WTC11 (cell line): Measurements from ENCODE around the gene PXYLP1. TPM values are rescaled to one million over a fixed set of nuclear protein-coding genes. Genes with fewer than 3 reads are reported as not detected.

ENCODE experiments used
- ATAC-seq: fragments of 200-7000 bp; cut with Tn5 transposase; 2 replicates; pipeline ENCODE4 v1.10.0; 2021; ENCODE audit warnings: mild to moderate bottlenecking, moderate library complexity
- CTCF ChIA-PET: fragments of 300-600 bp; sonication (Branson Sonifier 250); formaldehyde crosslinking; loops from one replicate; lab custom pipeline; 2021; ENCODE audit warnings: antibody characterized with exemption; lab: Charles Lee
- POLR2A ChIA-PET: fragments of 350-600 bp; sonication (Branson Sonifier 250); formaldehyde crosslinking; loops from one replicate; lab custom pipeline; 2021; ENCODE audit warnings: antibody characterized with exemption; lab: Charles Lee
- DNase-seq: peaks from one replicate; pipeline ENCODE4 v3.0.0; 2021; ENCODE audit warnings: low spot score
- H3K27ac Mint-ChIP-seq: 2 replicates; pipeline ENCODE4 v1.8.0; 2021; ENCODE audit warnings: mixed read lengths
- H3K27me3 Mint-ChIP-seq: 2 replicates; pipeline ENCODE4 v1.8.0; 2021; ENCODE audit warnings: low read depth, mild to moderate bottlenecking, moderate library complexity, mixed read lengths
- H3K36me3 Mint-ChIP-seq: 2 replicates; pipeline ENCODE4 v1.8.0; 2021; ENCODE audit warnings: mixed read lengths
- H3K4me1 Mint-ChIP-seq: 2 replicates; pipeline ENCODE4 v1.8.0; 2022; ENCODE audit warnings: mixed read lengths
- H3K4me3 Mint-ChIP-seq: 2 replicates; pipeline ENCODE4 v1.8.0; 2021; ENCODE audit warnings: mild to moderate bottlenecking, moderate library complexity, mixed read lengths
- H3K9me3 Mint-ChIP-seq: 2 replicates; pipeline ENCODE4 v1.8.0; 2021; ENCODE audit warnings: mixed read lengths
- ATF1 ChIP-seq: sonication (generic); formaldehyde crosslinking; IDR thresholded peaks from 2 replicates; pipeline ENCODE4 v1.8.1; 2023; ENCODE audit warnings: mild to moderate bottlenecking, moderate library complexity, missing genetic modification reagents
- CREM ChIP-seq: sonication (generic); formaldehyde crosslinking; IDR thresholded peaks from 2 replicates; pipeline ENCODE4 v1.8.1; 2022; ENCODE audit warnings: mild to moderate bottlenecking, missing genetic modification reagents, moderate library complexity
- FOXJ3 ChIP-seq: sonication (generic); formaldehyde crosslinking; IDR thresholded peaks from 2 replicates; pipeline ENCODE4 v1.9.0; 2021; ENCODE audit warnings: missing genetic modification reagents, mild to moderate bottlenecking, borderline replicate concordance
- FOXK1 ChIP-seq: sonication (generic); formaldehyde crosslinking; IDR thresholded peaks from 2 replicates; pipeline ENCODE4 v1.8.0; 2022; ENCODE audit warnings: mild to moderate bottlenecking, moderate library complexity, missing genetic modification reagents
- FOXP1 ChIP-seq: sonication (generic); formaldehyde crosslinking; IDR thresholded peaks from 2 replicates; pipeline ENCODE4 v1.8.0; 2022; ENCODE audit warnings: missing genetic modification reagents, mild to moderate bottlenecking, moderate library complexity, borderline replicate concordance
- GABPB1 ChIP-seq: sonication (generic); formaldehyde crosslinking; IDR thresholded peaks from 2 replicates; pipeline ENCODE4 v1.8.1; 2023; ENCODE audit warnings: mild to moderate bottlenecking, missing genetic modification reagents
- KAT7 ChIP-seq: sonication (generic); formaldehyde crosslinking; IDR thresholded peaks from 2 replicates; pipeline ENCODE4 v1.8.1; 2023; ENCODE audit warnings: missing genetic modification reagents, mild to moderate bottlenecking, borderline replicate concordance
- MXD4 ChIP-seq: fragments of 250-450 bp; sonication (Bioruptor Pico); IDR thresholded peaks from 2 replicates; pipeline ENCODE4 v1.8.0; 2021; ENCODE audit warnings: mild to moderate bottlenecking, moderate library complexity, borderline replicate concordance
- NR2C2 ChIP-seq: sonication (generic); formaldehyde crosslinking; IDR thresholded peaks from 2 replicates; pipeline ENCODE4 v1.8.0; 2022; ENCODE audit warnings: mild to moderate bottlenecking, missing genetic modification reagents
- OVOL2 ChIP-seq: fragments of 250-450 bp; sonication (Bioruptor Pico); IDR thresholded peaks from 2 replicates; pipeline ENCODE4 v1.9.0; 2021; ENCODE audit warnings: mild to moderate bottlenecking, borderline replicate concordance
- RELA ChIP-seq: sonication (generic); formaldehyde crosslinking; IDR thresholded peaks from 2 replicates; pipeline ENCODE4 v1.8.1; 2022; ENCODE audit warnings: missing genetic modification reagents, mild to moderate bottlenecking, borderline replicate concordance
- TCF7 ChIP-seq: sonication (generic); formaldehyde crosslinking; IDR thresholded peaks from 2 replicates; pipeline ENCODE4 v1.8.0; 2022; ENCODE audit warnings: mild to moderate bottlenecking, low read depth, missing genetic modification reagents, moderate library complexity
- ZBTB21 ChIP-seq: sonication (generic); formaldehyde crosslinking; IDR thresholded peaks from 2 replicates; pipeline ENCODE4 v1.8.1; 2023; ENCODE audit warnings: mild to moderate bottlenecking, missing genetic modification reagents, borderline replicate concordance
- ZNF232 ChIP-seq: sonication (generic); formaldehyde crosslinking; IDR thresholded peaks from 2 replicates; pipeline ENCODE4 v1.8.0; 2022; ENCODE audit warnings: mild to moderate bottlenecking, missing genetic modification reagents
- ZNF263 ChIP-seq: sonication (generic); formaldehyde crosslinking; IDR thresholded peaks from 2 replicates; pipeline ENCODE4 v1.8.1; 2022; ENCODE audit warnings: low read depth, mild to moderate bottlenecking, moderate library complexity, missing genetic modification reagents
- ZNF396 ChIP-seq: fragments of 250-450 bp; sonication (Bioruptor Pico); IDR thresholded peaks from 2 replicates; pipeline ENCODE4 v1.8.0; 2021; ENCODE audit warnings: mild to moderate bottlenecking, moderate library complexity, borderline replicate concordance
- ZNF423 ChIP-seq: fragments of 250-450 bp; sonication (Bioruptor Pico); IDR thresholded peaks from 2 replicates; pipeline ENCODE4 v2.1.2; 2022; ENCODE audit warnings: mild to moderate bottlenecking, moderate library complexity
- total RNA-seq: library from RNA; stranded (reverse); gene quantifications from 3 replicates; pipeline ENCODE4 v1.2.3, GENCODE V29; 2021
- TF ChIP-seq, protein P1 (sequence below): sonication (generic); formaldehyde crosslinking; IDR thresholded peaks from 2 replicates; pipeline ENCODE4 v1.8.1; 2022; ENCODE audit warnings: mild to moderate bottlenecking, missing genetic modification reagents, moderate library complexity, borderline replicate concordance
- TF ChIP-seq, protein P2 (sequence below): sonication (generic); formaldehyde crosslinking; IDR thresholded peaks from 2 replicates; pipeline ENCODE4 v1.8.0; 2022; ENCODE audit warnings: mild to moderate bottlenecking, missing genetic modification reagents
- TF ChIP-seq, protein P3 (sequence below): sonication (generic); formaldehyde crosslinking; IDR thresholded peaks from 2 replicates; pipeline ENCODE4 v1.8.0; 2022; ENCODE audit warnings: missing genetic modification reagents
- TF ChIP-seq, protein P4 (sequence below): sonication (generic); formaldehyde crosslinking; IDR thresholded peaks from 2 replicates; pipeline ENCODE4 v1.8.1; 2023; ENCODE audit warnings: mild to moderate bottlenecking, moderate library complexity, missing genetic modification reagents
- TF ChIP-seq, protein P5 (sequence below): sonication (generic); formaldehyde crosslinking; IDR thresholded peaks from 2 replicates; pipeline ENCODE4 v1.8.1; 2023; ENCODE audit warnings: mild to moderate bottlenecking, missing genetic modification reagents, moderate library complexity

PXYLP1 gene
- total RNA-seq, 1 experiment from 2014 or later: 20.1 TPM

DNA sequence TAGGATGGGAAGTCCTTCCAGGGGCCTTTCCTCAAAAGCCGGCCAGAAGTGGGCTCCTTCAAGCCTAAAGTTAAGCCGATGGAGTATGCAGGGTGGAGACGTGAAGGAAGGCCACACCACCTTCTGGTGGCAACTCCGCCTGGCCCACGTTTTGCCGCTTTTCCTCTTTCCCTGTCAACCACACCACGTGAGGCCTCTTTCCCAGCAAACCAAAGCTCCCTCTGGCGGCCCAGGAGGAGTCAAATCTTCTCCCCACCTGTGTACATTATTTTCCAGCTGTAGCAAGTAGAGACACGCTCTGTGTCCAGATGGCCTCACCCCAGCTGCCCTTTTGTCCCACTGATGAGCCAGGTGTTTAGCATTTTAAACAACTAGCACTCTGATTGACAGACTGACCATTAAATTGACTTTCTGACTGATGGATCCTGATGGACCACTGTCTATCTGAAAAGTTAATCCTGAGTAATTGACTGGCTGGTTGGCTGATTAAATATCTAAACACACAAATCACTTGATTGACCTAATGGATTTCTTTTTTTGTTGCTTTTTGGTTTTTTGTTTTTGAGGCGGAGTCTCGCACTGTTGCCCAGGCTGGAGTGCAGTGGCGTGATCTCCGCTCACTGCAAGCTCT, 77.1 kb downstream of the PXYLP1 start (continued):
- TF ChIP-seq TCF7 (CRISPR knock-in tag): no peak

DNA sequence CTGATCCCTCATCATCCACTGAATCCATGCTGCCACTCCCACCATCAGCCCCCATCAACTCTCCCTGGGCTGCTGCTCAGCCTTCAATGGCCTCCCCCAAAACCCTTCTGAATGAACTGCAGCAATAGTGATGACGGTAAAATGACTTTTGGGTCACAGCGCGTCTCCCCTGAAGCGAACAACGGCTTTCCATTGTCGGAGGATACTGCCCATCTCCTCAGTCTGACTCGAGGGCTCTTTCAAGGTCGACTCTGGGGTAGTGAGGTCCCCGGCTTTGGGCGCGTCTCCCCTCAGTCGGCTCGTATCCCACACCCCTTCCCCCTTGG, 79.5 kb downstream of the PXYLP1 start:
- TF ChIP-seq, protein P1, sequence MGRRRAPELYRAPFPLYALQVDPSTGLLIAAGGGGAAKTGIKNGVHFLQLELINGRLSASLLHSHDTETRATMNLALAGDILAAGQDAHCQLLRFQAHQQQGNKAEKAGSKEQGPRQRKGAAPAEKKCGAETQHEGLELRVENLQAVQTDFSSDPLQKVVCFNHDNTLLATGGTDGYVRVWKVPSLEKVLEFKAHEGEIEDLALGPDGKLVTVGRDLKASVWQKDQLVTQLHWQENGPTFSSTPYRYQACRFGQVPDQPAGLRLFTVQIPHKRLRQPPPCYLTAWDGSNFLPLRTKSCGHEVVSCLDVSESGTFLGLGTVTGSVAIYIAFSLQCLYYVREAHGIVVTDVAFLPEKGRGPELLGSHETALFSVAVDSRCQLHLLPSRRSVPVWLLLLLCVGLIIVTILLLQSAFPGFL (CRISPR knock-in tag): no peak
- peak; percentile 56; the same call in 1 of the 2 replicates for TF ChIP-seq ZBTB21 (CRISPR knock-in tag)
- Mint-ChIP-seq H3K36me3 (no peaks in the 10 kb centered on the region), H3K27me3 (peaks cover 22% of the 10 kb centered on the region), H3K27ac (peak overlapping the region; percentile 87; the same call in 1 of the 2 replicates), H3K4me1 (peaks cover 22% of the 10 kb centered on the region), H3K4me3 (peak overlapping the region; percentile 94), H3K9me3 (peaks cover 4% of the 10 kb centered on the region)
- DNase-seq (no peak), ATAC-seq (no peak)
- ChIA-PET POLR2A (interaction anchor here (0.6 to 1.2 kb wide), 3 partner anchors 57 to 480 kb away, joined by 3 to 4 read pairs (median 4); partner anchors contain the start of gene ZBTB38), CTCF (interaction anchor here (0.6 to 6.9 kb wide), 36 partner anchors 8 to 299 kb away, joined by 3 to 119 read pairs (median 6); partner anchors contain the start of genes PXYLP1 and ZBTB38)

DNA sequence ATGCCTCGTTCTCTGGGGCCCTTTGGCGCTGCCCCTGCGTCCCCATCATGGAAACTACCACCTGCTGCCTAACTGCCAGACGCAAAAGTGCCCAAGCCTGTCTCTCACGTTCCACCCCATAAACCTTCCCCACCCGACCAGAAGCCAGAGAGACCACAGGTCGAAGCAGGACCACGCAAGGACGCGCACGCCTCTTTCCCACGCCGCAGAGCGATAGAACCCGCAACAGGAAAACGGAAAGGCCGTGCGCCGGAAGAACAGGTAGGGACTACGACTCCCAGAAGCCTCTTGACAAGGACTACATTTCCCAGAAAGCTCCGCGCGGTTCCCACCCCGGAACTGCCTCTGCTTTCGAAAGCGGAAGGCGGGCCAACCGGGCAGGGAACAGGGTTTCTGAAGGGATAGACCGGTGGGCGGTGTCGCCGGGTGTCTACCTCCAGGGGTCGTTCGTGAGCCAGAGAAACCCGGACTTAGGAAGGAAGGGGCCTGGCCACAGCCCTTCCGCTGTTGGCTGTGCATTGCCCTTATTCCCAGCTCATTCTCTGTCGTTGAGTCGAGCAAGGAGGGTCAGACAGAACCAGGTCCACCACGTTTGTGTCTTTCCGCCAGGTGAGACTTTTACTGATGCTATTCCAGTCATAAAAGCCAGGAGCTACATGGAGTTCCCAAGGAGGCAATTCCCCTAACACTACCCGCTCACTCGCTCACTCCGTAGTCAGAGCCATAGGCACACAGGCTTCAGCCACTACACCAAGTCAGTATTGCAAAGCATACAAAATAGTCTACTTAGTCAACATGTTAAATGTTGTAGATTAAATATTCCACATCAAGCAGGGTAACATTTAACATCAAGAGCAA, 80.1 kb downstream of the PXYLP1 start:
- ATAC-seq (peak; percentile 94), DNase-seq (peak; percentile 100)
- H3K36me3 Mint-ChIP-seq: no peaks in the 10 kb centered on the region
- peaks cover 21% of the 10 kb centered on the region for H3K27me3 Mint-ChIP-seq
- H3K27ac Mint-ChIP-seq: peak overlapping the region; percentile 87
- H3K4me1 Mint-ChIP-seq: peaks cover 22% of the 10 kb centered on the region
- CTCF ChIA-PET: interaction anchor here (0.6 to 5.5 kb wide), 39 partner anchors 9 to 333 kb away, joined by 3 to 119 read pairs (median 5); partner anchors contain the start of genes PXYLP1 and ZBTB38
- peak overlapping the region; percentile 94 for H3K4me3 Mint-ChIP-seq
- POLR2A ChIA-PET: interaction anchor here (0.6 to 1.2 kb wide), 3 partner anchors 57 to 479 kb away, joined by 3 to 4 read pairs (median 4); partner anchors contain the start of gene ZBTB38
- H3K9me3 Mint-ChIP-seq: peaks cover 4% of the 10 kb centered on the region
- TF ChIP-seq CREM (CRISPR knock-in tag) (peak; percentile 28; the same call in 1 of the 2 replicates), FOXJ3 (CRISPR knock-in tag) (no peak), GABPB1 (peak; percentile 84), TCF7 (CRISPR knock-in tag) (no peak), OVOL2 (CRISPR knock-in tag) (no peak), NR2C2 (CRISPR knock-in tag) (no peak), KAT7 (no peak), ZNF263 (CRISPR knock-in tag) (no peak), ZNF423 (CRISPR knock-in tag) (peak; percentile 54; the same call in 1 of the 2 replicates), FOXP1 (peak; percentile 30; the same call in 1 of the 2 replicates), ZNF232 (CRISPR knock-in tag) (no peak), FOXK1 (CRISPR knock-in tag) (peak; percentile 82), MXD4 (CRISPR knock-in tag) (no peak), RELA (CRISPR knock-in tag) (no peak), ZNF396 (CRISPR knock-in tag) (no peak), ATF1 (CRISPR knock-in tag) (no peak)
- TF ChIP-seq, protein P2, sequence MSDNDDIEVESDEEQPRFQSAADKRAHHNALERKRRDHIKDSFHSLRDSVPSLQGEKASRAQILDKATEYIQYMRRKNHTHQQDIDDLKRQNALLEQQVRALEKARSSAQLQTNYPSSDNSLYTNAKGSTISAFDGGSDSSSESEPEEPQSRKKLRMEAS (CRISPR knock-in tag): peak; percentile 77; the same call in 1 of the 2 replicates
- TF ChIP-seq, protein P3, sequence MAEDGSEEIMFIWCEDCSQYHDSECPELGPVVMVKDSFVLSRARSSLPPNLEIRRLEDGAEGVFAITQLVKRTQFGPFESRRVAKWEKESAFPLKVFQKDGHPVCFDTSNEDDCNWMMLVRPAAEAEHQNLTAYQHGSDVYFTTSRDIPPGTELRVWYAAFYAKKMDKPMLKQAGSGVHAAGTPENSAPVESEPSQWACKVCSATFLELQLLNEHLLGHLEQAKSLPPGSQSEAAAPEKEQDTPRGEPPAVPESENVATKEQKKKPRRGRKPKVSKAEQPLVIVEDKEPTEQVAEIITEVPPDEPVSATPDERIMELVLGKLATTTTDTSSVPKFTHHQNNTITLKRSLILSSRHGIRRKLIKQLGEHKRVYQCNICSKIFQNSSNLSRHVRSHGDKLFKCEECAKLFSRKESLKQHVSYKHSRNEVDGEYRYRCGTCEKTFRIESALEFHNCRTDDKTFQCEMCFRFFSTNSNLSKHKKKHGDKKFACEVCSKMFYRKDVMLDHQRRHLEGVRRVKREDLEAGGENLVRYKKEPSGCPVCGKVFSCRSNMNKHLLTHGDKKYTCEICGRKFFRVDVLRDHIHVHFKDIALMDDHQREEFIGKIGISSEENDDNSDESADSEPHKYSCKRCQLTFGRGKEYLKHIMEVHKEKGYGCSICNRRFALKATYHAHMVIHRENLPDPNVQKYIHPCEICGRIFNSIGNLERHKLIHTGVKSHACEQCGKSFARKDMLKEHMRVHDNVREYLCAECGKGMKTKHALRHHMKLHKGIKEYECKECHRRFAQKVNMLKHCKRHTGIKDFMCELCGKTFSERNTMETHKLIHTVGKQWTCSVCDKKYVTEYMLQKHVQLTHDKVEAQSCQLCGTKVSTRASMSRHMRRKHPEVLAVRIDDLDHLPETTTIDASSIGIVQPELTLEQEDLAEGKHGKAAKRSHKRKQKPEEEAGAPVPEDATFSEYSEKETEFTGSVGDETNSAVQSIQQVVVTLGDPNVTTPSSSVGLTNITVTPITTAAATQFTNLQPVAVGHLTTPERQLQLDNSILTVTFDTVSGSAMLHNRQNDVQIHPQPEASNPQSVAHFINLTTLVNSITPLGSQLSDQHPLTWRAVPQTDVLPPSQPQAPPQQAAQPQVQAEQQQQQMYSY (CRISPR knock-in tag): no peak
- TF ChIP-seq, protein P4, sequence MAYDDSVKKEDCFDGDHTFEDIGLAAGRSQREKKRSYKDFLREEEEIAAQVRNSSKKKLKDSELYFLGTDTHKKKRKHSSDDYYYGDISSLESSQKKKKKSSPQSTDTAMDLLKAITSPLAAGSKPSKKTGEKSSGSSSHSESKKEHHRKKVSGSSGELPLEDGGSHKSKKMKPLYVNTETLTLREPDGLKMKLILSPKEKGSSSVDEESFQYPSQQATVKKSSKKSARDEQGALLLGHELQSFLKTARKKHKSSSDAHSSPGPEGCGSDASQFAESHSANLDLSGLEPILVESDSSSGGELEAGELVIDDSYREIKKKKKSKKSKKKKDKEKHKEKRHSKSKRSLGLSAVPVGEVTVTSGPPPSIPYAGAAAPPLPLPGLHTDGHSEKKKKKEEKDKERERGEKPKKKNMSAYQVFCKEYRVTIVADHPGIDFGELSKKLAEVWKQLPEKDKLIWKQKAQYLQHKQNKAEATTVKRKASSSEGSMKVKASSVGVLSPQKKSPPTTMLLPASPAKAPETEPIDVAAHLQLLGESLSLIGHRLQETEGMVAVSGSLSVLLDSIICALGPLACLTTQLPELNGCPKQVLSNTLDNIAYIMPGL: peak; percentile 42; the same call in 1 of the 2 replicates
- TF ChIP-seq, protein P5, sequence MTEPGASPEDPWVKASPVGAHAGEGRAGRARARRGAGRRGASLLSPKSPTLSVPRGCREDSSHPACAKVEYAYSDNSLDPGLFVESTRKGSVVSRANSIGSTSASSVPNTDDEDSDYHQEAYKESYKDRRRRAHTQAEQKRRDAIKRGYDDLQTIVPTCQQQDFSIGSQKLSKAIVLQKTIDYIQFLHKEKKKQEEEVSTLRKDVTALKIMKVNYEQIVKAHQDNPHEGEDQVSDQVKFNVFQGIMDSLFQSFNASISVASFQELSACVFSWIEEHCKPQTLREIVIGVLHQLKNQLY (CRISPR knock-in tag): no peak
